Measurements from ENCODE around the gene GMPR.
"Not testable (repeated sequence)": the region's sequence is repeated elsewhere in the genome, so short reads cannot be mapped to it uniquely, and the experiment has no call there.

Gene GMPR

DNA sequence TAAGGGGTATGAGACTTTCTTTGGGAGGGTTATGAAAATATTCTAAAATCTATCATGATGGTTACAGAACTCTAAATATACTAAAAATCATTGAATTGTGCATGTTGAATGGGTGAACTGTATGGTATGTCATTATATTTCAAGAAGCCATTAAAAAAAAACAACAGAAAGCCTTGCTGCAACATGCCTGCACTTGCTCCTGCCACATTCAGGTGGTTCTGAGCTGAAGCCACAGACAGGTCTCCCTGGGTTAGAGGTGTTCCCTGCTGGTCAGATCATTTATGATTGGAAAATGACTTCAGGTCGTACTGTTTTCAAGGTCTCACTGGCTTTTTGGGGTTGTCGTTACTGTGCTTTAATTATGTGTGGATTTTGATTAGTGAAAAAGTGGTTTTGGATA lies 13.3 kb downstream of the GMPR start:
- DNase-seq, result peak in 1 of 2 experiments; percentile 40

GRCh38 chr6:16252686-16253299 lies 14.4 kb downstream of the GMPR start:
- DNase-seq, result no peak

GRCh38 chr6:16253399-16254144 lies 15.2 kb downstream of the GMPR start:
- no peak for DNase-seq

DNA sequence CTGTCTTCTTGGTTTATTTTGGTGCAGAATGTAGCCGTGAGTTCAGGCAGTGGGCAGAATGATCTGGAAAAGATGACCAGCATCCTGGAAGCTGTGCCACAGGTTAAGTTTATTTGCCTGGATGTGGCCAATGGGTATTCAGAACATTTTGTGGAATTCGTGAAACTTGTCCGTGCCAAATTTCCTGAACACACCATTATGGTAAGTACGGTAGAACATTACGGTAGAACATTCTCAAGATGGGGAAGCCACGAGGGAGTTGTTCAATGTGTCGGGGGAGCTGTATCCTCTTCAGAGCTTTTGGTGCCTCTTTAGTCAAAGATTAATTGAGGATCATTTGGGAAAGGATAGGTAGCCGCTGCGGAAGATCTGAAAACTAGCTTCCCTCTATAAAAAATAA lies 16.1 kb downstream of the GMPR start:
- no peak for DNase-seq

DNA sequence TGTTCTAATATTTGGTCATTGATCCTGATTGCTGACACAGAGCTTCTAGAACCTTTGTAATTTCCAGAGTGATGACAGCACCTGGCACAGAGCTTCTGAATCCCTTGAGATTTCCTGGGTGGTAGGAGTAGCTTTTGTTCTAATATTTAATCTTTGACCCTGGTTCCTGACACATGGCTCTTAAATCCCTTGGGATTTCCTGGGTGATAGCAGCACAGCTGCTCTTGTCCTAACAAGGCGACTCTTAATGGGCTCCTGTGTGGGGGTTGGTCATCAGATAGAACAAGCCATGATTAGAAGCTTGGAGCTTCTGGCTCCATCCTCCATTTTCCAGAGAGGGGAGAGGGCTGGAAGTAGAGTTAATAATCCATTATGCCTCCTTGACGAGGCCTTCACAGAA lies 18.4 kb downstream of the GMPR start:
- DNase-seq, result peak in 1 of 2 experiments; percentile 19

DNA sequence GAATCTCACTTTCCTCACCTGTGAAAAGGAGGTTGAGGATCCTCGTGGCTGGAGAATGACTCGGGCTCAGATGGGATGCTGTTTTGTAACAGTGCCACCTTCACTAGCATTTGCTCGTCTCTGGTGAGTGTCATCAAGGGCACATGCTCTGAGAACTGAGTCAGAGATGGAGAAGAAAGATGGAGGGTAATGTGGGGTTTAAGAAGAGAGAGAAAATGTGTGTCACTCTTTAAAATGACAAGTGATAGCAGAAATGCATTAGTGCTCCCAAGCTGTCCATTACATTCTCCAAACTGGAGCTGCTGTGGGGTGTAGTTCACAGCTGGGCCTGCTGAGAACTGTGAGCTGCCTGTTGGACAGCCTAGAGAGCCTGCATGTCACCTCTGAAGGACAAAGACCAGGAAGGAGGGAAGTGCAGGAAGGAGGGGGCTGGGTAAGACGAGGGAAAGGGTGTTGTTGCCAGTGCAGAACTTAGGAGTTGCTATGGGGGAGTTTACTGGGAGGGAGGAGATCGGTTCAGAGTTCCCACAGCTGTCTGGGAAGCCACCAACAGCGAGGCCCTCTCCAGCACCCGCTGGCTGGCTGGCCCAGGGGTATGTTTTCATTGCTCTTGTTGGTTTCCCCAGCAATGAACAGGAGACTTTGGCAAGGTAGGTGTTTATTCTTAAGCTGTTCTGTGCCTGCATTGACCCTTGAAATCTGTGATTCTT lies 19.8 kb downstream of the GMPR start:
- no peak for DNase-seq

GRCh38 chr6:16258709-16259075 lies 20.3 kb downstream of the GMPR start:
- DNase-seq, result no peak

GRCh38 chr6:16259604-16260003 lies 21.2 kb downstream of the GMPR start:
- not testable (repeated sequence) for DNase-seq

- not testable (repeated sequence) for DNase-seq
These were observed 22.2 kb downstream of the GMPR start for GRCh38 chr6:16260602-16261001.

- not testable (repeated sequence) for DNase-seq
These were observed 24.4 kb downstream of the GMPR start for GRCh38 chr6:16262773-16263172.

DNA sequence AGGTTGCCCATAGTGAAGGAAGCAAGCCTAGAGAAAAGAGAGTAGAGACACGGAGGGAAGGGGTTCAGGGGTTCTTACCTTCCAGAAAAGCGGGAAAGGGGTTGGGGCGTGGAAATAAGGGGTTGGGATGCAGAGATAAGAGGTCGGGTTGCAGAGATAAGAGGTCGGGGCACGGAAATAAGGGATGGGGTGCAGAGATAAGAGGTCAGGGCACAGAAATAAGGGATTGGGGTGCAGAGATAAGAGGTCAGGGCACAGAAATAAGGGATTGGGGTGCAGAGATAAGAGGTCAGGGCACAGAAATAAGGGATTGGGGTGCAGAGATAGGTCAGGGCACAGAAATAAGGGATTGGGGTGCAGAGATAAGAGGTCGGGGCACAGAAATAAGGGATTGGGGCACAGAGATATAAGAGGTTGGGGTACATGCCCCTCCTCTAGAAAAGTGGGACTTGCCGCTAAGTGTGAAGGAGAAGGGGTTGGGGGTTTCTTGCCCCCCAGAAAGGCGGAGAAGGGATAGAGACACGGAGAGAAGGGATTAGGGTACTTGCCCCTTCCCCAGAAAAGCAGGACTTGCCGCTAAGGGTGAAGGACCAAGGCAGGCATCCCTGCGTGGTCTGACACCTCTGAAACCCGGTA lies 25.2 kb downstream of the GMPR start:
- DNase-seq, result not testable (repeated sequence)

GRCh38 chr6:16264785-16265184 lies 26.4 kb downstream of the GMPR start:
- DNase-seq, result no peak

GRCh38 chr6:16265351-16266341 lies 27.3 kb downstream of the GMPR start:
- DNase-seq, result no peak

- DNase-seq, result no peak
These were observed 29.3 kb downstream of the GMPR start for GRCh38 chr6:16267428-16268263.

DNA sequence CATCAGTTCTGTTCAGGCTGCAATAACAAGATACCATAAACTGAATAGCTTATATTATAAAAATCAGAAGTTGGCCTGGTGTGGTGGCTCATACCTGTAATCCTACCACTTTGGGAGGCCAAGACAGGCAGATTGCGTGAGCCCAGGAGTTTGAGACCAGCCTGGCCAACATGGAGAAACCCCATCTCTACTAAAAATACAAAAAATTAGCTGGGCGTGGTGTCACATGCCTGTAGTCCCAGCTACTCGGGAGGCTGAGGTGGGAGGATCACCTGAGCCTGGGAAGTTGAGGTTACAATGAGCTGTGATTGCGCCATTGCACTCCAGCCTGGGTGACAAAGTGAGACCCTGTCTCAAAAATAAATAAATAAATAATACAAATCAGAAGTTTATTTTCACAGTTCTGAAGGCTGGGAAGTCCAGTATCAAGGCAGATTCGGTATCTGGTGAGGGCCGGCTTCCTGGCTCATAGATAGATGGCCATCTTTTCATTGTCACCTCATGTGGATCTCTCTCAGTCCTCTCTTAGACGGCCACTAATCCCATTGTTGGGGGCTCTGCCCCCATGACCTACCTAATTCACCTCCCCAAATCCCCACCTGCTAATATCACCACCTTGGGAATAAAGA lies 31.2 kb downstream of the GMPR start:
- DNase-seq, result not testable (repeated sequence)

- no peak for DNase-seq
These were observed 31.9 kb downstream of the GMPR start for GRCh38 chr6:16270178-16270794.

GRCh38 chr6:16271428-16271827 lies 33.0 kb downstream of the GMPR start:
- no peak for DNase-seq

DNA sequence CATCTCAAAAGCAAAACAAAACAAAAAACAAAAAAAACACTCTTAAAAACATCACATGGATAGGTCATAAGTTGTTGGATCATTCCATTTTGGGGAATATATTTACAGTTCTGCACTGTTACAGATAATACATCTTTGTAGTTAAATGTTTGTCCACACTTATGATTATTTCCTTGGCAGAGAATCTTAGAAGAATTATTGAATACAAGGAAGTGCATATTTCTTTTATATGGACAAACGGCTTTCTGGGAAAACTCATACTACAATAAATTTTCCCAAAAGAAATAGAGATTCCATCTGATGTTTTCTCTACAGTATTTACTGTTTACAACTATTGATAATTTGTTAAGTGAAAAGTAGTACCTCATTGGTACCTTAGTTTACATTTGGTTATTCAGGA lies 33.8 kb downstream of the GMPR start:
- DNase-seq, result no peak

DNA sequence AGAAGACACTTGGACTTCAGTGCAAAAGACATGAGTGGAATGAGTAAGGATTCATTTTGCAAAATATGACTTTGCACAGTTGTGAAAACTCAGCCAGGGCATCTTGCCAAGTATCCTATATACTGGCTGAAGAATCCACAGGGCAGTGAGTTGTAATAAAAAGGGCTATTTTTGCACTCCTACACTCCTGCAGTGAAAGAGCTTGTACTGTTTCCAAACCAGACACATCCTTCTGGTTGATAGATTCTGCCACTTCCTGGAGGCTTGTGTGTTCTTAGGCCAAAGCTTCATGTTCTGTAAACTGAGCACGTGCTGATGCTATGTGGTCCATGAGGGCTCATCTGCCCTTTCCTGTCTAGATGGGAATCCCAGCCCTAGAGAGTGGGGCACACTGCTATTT lies 34.9 kb downstream of the GMPR start:
- no peak for DNase-seq

DNA sequence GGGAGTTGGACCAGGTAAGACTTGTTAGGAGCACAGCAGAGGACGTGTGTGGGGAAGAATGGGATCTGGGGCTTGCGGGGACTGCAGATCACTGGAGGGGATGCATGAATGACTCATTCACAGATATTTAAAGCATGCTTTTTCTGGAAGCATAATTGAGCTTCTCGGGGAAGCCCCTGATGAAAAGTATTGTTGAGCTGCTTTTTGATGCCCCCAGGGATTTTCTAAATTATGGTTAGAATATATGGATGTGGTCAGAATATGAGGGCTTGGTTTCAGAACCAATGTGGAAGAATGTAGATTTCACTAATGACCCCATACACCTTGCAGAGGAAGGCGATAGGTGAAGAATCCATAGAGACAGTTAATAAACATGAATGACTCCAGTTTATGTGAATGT lies 36.1 kb downstream of the GMPR start:
- DNase-seq, result no peak
